SK-N-SH (cell line): ENCODE measurements around the gene SNRPB. TPM values are rescaled to one million over a fixed set of nuclear protein-coding genes. Genes with fewer than 3 reads are reported as not detected.

Experiments used
- CTCF ChIA-PET: fragments of 300-600, 350-600 bp; formaldehyde crosslinking; extraction: SDS; loops from one replicate; lab custom pipeline; 2021; lab: Yijun Ruan, JAX
- POLR2A ChIA-PET: fragments of 350-600 bp; sonication (Branson Sonifier 250); formaldehyde crosslinking; extraction: SDS; loops from one replicate; lab custom pipeline; 2020; ENCODE audit warnings: antibody characterized with exemption, inconsistent platforms; lab: Yijun Ruan, JAX
- DNase-seq: peaks from one replicate; pipeline ENCODE4 v3.0.0; 2012
- H2AFZ ChIP-seq: fragments of 200-600 bp; sonication (generic); 2 replicates; pipeline ENCODE4 v1.8.1; 2016; ENCODE audit warnings: antibody characterized with exemption, mild to moderate bottlenecking, low read depth
- H3F3A ChIP-seq: fragments of 200-600 bp; sonication (generic); replicated peaks from 2 replicates; pipeline ENCODE3; 2016; ENCODE audit warnings: antibody characterized with exemption, mild to moderate bottlenecking; ENCODE audit not compliant: insufficient read depth
- H3K27ac ChIP-seq, 2 experiments: fragments of 200-500 bp in 1 of 2; fragments of 200-600 bp in 1 of 2; sonication (Bioruptor generic) in 1 of 2; sonication (generic), shearing (Covaris generic) in 1 of 2; 2 replicates each; pipeline versions ENCODE4 v1.5.1 to v1.6.1; 2014 to 2016; ENCODE audit warnings: low read depth in 2 of 2, inconsistent platforms in 1 of 2, low read length in 1 of 2, mild to moderate bottlenecking in 1 of 2, mixed read lengths in 1 of 2
- H3K27me3 ChIP-seq: fragments of 200-600 bp; sonication (generic), shearing (Covaris generic); 2 replicates; pipeline ENCODE4 v1.6.1; 2016; ENCODE audit warnings: mixed run types; ENCODE audit not compliant: insufficient read depth
- H3K36me3 ChIP-seq, 2 experiments: fragments of 200-500 bp in 1 of 2; fragments of 200-600 bp in 1 of 2; sonication (Bioruptor generic) in 1 of 2; sonication (generic) in 1 of 2; replicated peaks in 1 of 2; 2 replicates each; pipeline versions ENCODE3 to v1.5.1; 2014 to 2016; ENCODE audit warnings: low read length in 1 of 2, mild to moderate bottlenecking in 1 of 2; ENCODE audit not compliant: insufficient read depth in 2 of 2, control insufficient read depth in 1 of 2
- H3K4me1 ChIP-seq, 2 experiments: fragments of 200-500 bp in 1 of 2; fragments of 200-600 bp in 1 of 2; sonication (Bioruptor generic) in 1 of 2; sonication (generic), shearing (Covaris generic) in 1 of 2; 2 replicates each; pipeline versions ENCODE4 v1.5.1 to v1.6.1; 2014 to 2016; ENCODE audit warnings: low read depth in 1 of 2, low read length in 1 of 2, mixed run types in 1 of 2; ENCODE audit not compliant: insufficient read depth in 2 of 2, control insufficient read depth in 1 of 2
- H3K4me2 ChIP-seq: fragments of 200-600 bp; sonication (generic), shearing (Covaris generic); 2 replicates; pipeline ENCODE4 v1.6.1; 2017; ENCODE audit warnings: mixed run types
- H3K4me3 ChIP-seq, 2 experiments: fragments of 200-500 bp in 1 of 2; fragments of 200-600 bp in 1 of 2; sonication (Bioruptor generic) in 1 of 2; sonication (generic), shearing (Covaris generic) in 1 of 2; 2 replicates each; pipeline versions ENCODE4 v1.5.1 to v1.8.1; 2014 to 2016; ENCODE audit warnings: low read depth in 2 of 2, inconsistent platforms in 1 of 2, low read length in 1 of 2, mild to moderate bottlenecking in 1 of 2, mixed read lengths in 1 of 2, moderate library complexity in 1 of 2
- H3K79me2 ChIP-seq: fragments of 200-600 bp; sonication (generic); 2 replicates; pipeline ENCODE4 v1.8.1; 2017; ENCODE audit warnings: mild to moderate bottlenecking; ENCODE audit not compliant: insufficient read depth
- H3K9ac ChIP-seq: fragments of 200-600 bp; sonication (generic); 2 replicates; pipeline ENCODE4 v1.6.1; 2017; ENCODE audit warnings: mixed run types
- H3K9me2 ChIP-seq: fragments of 200-600 bp; sonication (generic); 2 replicates; pipeline ENCODE4 v1.6.1; 2017; ENCODE audit warnings: mixed run types
- H3K9me3 ChIP-seq: fragments of 200-600 bp; sonication (generic); 2 replicates; pipeline ENCODE4 v1.6.1; 2017; ENCODE audit warnings: mixed run types, mild to moderate bottlenecking, moderate library complexity
- H4K20me1 ChIP-seq: fragments of 200-600 bp; sonication (generic); 2 replicates; pipeline ENCODE4 v1.6.1; 2017; ENCODE audit warnings: mild to moderate bottlenecking, mixed run types; ENCODE audit not compliant: insufficient read depth
- CHD2 ChIP-seq: fragments of 150-350 bp; IDR thresholded peaks from 2 replicates; pipeline ENCODE4 v1.6.1; 2018; ENCODE audit warnings: low read length; ENCODE audit not compliant: partially characterized antibody
- EP300 ChIP-seq, 2 experiments: IDR thresholded peaks; 2 replicates each; pipeline versions ENCODE4 v1.4.0 to v1.6.1; 2012; ENCODE audit warnings: borderline replicate concordance in 1 of 2, low read depth in 1 of 2, low read length in 1 of 2
- EZH2phosphoT487 ChIP-seq: fragments of 200-600 bp; sonication (generic); IDR thresholded peaks from 2 replicates; pipeline ENCODE4 v1.6.1; 2017; ENCODE audit warnings: low read depth, mixed run types, mild to moderate bottlenecking, antibody characterized with exemption, moderate library complexity, borderline replicate concordance
- FOXJ3 ChIP-seq: sonication (generic); formaldehyde crosslinking; IDR thresholded peaks from 2 replicates; pipeline ENCODE4 v1.5.1; 2020; ENCODE audit warnings: mild to moderate bottlenecking, missing genetic modification reagents
- FOXM1 ChIP-seq: IDR thresholded peaks from 2 replicates; pipeline ENCODE4 v1.4.0; 2012; ENCODE audit warnings: low read depth, mild to moderate bottlenecking
- JUND ChIP-seq: IDR thresholded peaks from 2 replicates; pipeline ENCODE4 v1.4.0; 2012
- MEF2A ChIP-seq: IDR thresholded peaks from 2 replicates; pipeline ENCODE4 v1.4.0; 2012; ENCODE audit warnings: low read depth, borderline replicate concordance
- MXI1 ChIP-seq: IDR thresholded peaks from 2 replicates; pipeline ENCODE4 v1.6.1; 2012; ENCODE audit warnings: mild to moderate bottlenecking, low read depth, low read length, improper control_type of control experiment
- NFIC ChIP-seq: IDR thresholded peaks from 2 replicates; pipeline ENCODE4 v1.4.0; 2012; ENCODE audit warnings: borderline replicate concordance
- PBX3 ChIP-seq: IDR thresholded peaks from 2 replicates; pipeline ENCODE4; 2012
- REST ChIP-seq: IDR thresholded peaks from 2 replicates; pipeline ENCODE4 v1.6.1; 2012; ENCODE audit warnings: mild to moderate bottlenecking, low read depth, low read length, moderate library complexity
- RFX5 ChIP-seq: IDR thresholded peaks from 2 replicates; pipeline ENCODE4 v1.6.1; 2012; ENCODE audit warnings: mild to moderate bottlenecking, improper control_type of control experiment, low read length
- RXRA ChIP-seq: IDR thresholded peaks from 2 replicates; pipeline ENCODE4 v1.4.0; 2012; ENCODE audit warnings: low read depth, mild to moderate bottlenecking, borderline replicate concordance
- SIN3A ChIP-seq: IDR thresholded peaks from 2 replicates; pipeline ENCODE4 v1.6.1; 2012; ENCODE audit warnings: low read depth, mild to moderate bottlenecking, low read length, moderate library complexity, borderline replicate concordance
- TAF1 ChIP-seq: IDR thresholded peaks from 2 replicates; pipeline ENCODE4 v1.6.1; 2012; ENCODE audit warnings: low read depth, mild to moderate bottlenecking, low read length, moderate library complexity, borderline replicate concordance
- TEAD4 ChIP-seq: IDR thresholded peaks from 2 replicates; pipeline ENCODE4 v1.4.0; 2012; ENCODE audit warnings: mild to moderate bottlenecking, borderline replicate concordance; ENCODE audit not compliant: insufficient read depth
- USF1 ChIP-seq: IDR thresholded peaks from 2 replicates; pipeline ENCODE4 v1.4.0; 2012; ENCODE audit warnings: low read depth, borderline replicate concordance
- YY1 ChIP-seq: IDR thresholded peaks from 2 replicates; pipeline ENCODE4 v1.4.0; 2012; ENCODE audit warnings: low read depth, mild to moderate bottlenecking
- ZBTB33 ChIP-seq: IDR thresholded peaks from 2 replicates; pipeline ENCODE4 v1.4.0; 2012; ENCODE audit warnings: low read depth, borderline replicate concordance
- WGBS: methylation state at CpG from one replicate; pipeline ENCODE4 v1.1.6; 2017; ENCODE audit warnings: low lambda C conversion rate; 5-methylcytosine and 5-hydroxymethylcytosine counted together
- polyA plus RNA-seq, 3 experiments: library from polyadenylated mRNA; depleted of rRNA; stranded (reverse); fragments of >200 nt; gene quantifications; 2 replicates each; pipeline ENCODE4 v1.2.3, GENCODE V29; 2012

Gene SNRPB
- polyA plus RNA-seq, 1 of the 3 experiments (the other 2 are of a cell fraction): 455 TPM

- TF ChIP-seq REST: no peak
Measured at GRCh38 chr20:2476742-2477615, 6.4 kb upstream of the SNRPB start (continued).

GRCh38 chr20:2475850-2476741 is 5.5 kb upstream of the SNRPB start:
- no peak for TF ChIP-seq RFX5
- TF ChIP-seq MXI1: no peak
- no peak for TF ChIP-seq ZBTB33
- no peak for TF ChIP-seq JUND
- no peak for TF ChIP-seq NFIC
- TF ChIP-seq CHD2: no peak
- no peak for TF ChIP-seq FOXM1
- TF ChIP-seq SIN3A: no peak
- TF ChIP-seq EP300 (IDR thresholded peaks at IDR 0.05; ENCODE audit: borderline replicate concordance in 1 of 2, low read depth in 1 of 2, low read length in 1 of 2): no peak
- TF ChIP-seq YY1: no peak
- no peak for TF ChIP-seq USF1
- TF ChIP-seq MEF2A: no peak
- no peak for TF ChIP-seq PBX3
- TF ChIP-seq FOXJ3 (CRISPR knock-in tag): no peak
- no peak for TF ChIP-seq EZH2phosphoT487
- no peak for TF ChIP-seq TEAD4
- no peak for TF ChIP-seq RXRA
- no peak for TF ChIP-seq TAF1
- H3K27ac ChIP-seq: no peak overlapping the region
- peaks cover 16 to 25% of the 10 kb centered on the region in 2 experiments for H3K36me3 ChIP-seq
- ChIA-PET POLR2A (no interaction called here), CTCF (interaction anchor here (1.0 to 1.4 kb wide), 4 partner anchors 46 to 304 kb away, joined by 3 to 4 read pairs (median 3); no protein-coding TSS in a partner anchor)
- H3K4me3 ChIP-seq: no peak overlapping the region
- no peak overlapping the region for H2AFZ ChIP-seq
- H3K79me2 ChIP-seq: no peaks in the 10 kb centered on the region
- H3K27me3 ChIP-seq: no peaks in the 10 kb centered on the region
- no peak overlapping the region for H3K9ac ChIP-seq
- H3K9me3 ChIP-seq: no peaks in the 10 kb centered on the region
- H3K4me2 ChIP-seq: no peak overlapping the region
- H3K9me2 ChIP-seq: no peaks in the 10 kb centered on the region
- H3F3A ChIP-seq: peaks cover 22% of the 10 kb centered on the region
- no peaks in the 10 kb centered on the region for H4K20me1 ChIP-seq
- 95% methylated on average over 7 of the region's 9 CpGs for WGBS
- peaks cover 0 to 3% of the 10 kb centered on the region in 2 experiments; a peak in 1 of 4 replicates for H3K4me1 ChIP-seq
- no peak for DNase-seq
